Common myeloid progenitor, CD34-positive (primary cell): Measurements from ENCODE around the gene NIT2. TPM values are rescaled to one million over a fixed set of nuclear protein-coding genes. Genes with fewer than 3 reads are reported as not detected.

ENCODE experiments used
- CTCF ChIA-PET: fragments of 350-600 bp; sonication (Branson Sonifier 250); formaldehyde crosslinking; loops from one replicate; lab custom pipeline; 2021; ENCODE audit warnings: antibody characterized with exemption; lab: Charles Lee
- POLR2A ChIA-PET: fragments of 350-600 bp; sonication (Branson Sonifier 250); formaldehyde crosslinking; loops from one replicate; lab custom pipeline; 2021; ENCODE audit warnings: antibody characterized with exemption; lab: Charles Lee
- DNase-seq, 3 donors: peaks; one replicate each; pipeline versions ENCODE4 v3.0.0 to v3.0.0-alpha.2; 2013
- H3K27ac ChIP-seq, 2 experiments: 1 replicate in 1 of 2; 2 replicates in 1 of 2; pipeline ENCODE4 v1.7.0; 2013; ENCODE audit warnings: inconsistent platforms in 2 of 2, low read length in 2 of 2, mild to moderate bottlenecking in 2 of 2, low read depth in 1 of 2, moderate library complexity in 1 of 2; ENCODE audit not compliant: severe bottlenecking in 2 of 2, insufficient read depth in 1 of 2, poor library complexity in 1 of 2
- H3K27me3 ChIP-seq, 5 experiments: replicated peaks in 2 of 5; 1 replicate in 3 of 5; 2 replicates in 2 of 5; pipeline versions ENCODE4 v1.6.1 to v1.7.0; 2013; ENCODE audit warnings: low read length in 4 of 5, mild to moderate bottlenecking in 2 of 5, moderate library complexity in 2 of 5, inconsistent platforms in 1 of 5; ENCODE audit not compliant: insufficient read depth in 5 of 5, control insufficient read depth in 4 of 5
- H3K36me3 ChIP-seq, 4 experiments: 1 replicate in 2 of 4; 2 replicates in 2 of 4; pipeline versions ENCODE4 v1.6.1 to v1.7.0; 2013; ENCODE audit warnings: low read length in 3 of 4, control low read depth in 1 of 4, mild to moderate bottlenecking in 1 of 4; ENCODE audit not compliant: control insufficient read depth in 4 of 4, insufficient read depth in 4 of 4
- H3K4me1 ChIP-seq, 4 experiments: 1 replicate in 3 of 4; 2 replicates in 1 of 4; pipeline versions ENCODE4 v1.6.1 to v1.7.1; 2013; ENCODE audit warnings: low read length in 3 of 4, mild to moderate bottlenecking in 3 of 4, control low read depth in 1 of 4, inconsistent platforms in 1 of 4, moderate library complexity in 1 of 4; ENCODE audit not compliant: control insufficient read depth in 4 of 4, insufficient read depth in 4 of 4; ENCODE audit errors: control extremely low read depth in 1 of 4
- H3K4me3 ChIP-seq, 7 experiments: 1 replicate in 4 of 7; 2 replicates in 3 of 7; pipeline versions ENCODE4 v1.5.1 to v1.7.0; 2013; ENCODE audit warnings: mild to moderate bottlenecking in 7 of 7, low read length in 6 of 7, moderate library complexity in 6 of 7, inconsistent platforms in 2 of 7, low read depth in 2 of 7, control low read depth in 1 of 7; ENCODE audit not compliant: insufficient read depth in 4 of 7, control insufficient read depth in 1 of 7; ENCODE audit errors: extremely low read depth in 1 of 7
- H3K9me3 ChIP-seq, 5 experiments: 1 replicate in 4 of 5; 2 replicates in 1 of 5; pipeline versions ENCODE4 v1.6.1 to v1.7.1; 2013; ENCODE audit warnings: low read length in 4 of 5, mild to moderate bottlenecking in 2 of 5, inconsistent platforms in 1 of 5, low read depth in 1 of 5, moderate library complexity in 1 of 5; ENCODE audit not compliant: control insufficient read depth in 4 of 5, insufficient read depth in 2 of 5; ENCODE audit errors: control extremely low read depth in 1 of 5
- WGBS: methylation state at CpG from one replicate; pipeline ENCODE4 v1.1.5; 2013; ENCODE audit not compliant: insufficient coverage; 5-methylcytosine and 5-hydroxymethylcytosine counted together
- polyA plus RNA-seq: library from polyadenylated mRNA; unstranded; fragments of 120-200 nt; gene quantifications from one replicate; pipeline ENCODE4 v1.2.1, GENCODE V29; 2013

The NIT2 gene, protein sequence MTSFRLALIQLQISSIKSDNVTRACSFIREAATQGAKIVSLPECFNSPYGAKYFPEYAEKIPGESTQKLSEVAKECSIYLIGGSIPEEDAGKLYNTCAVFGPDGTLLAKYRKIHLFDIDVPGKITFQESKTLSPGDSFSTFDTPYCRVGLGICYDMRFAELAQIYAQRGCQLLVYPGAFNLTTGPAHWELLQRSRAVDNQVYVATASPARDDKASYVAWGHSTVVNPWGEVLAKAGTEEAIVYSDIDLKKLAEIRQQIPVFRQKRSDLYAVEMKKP
- polyA plus RNA-seq: 65.7 TPM

- H3K4me3 ChIP-seq: peak within 1 kb of the TSS; percentile 64 to 90 (median 78)
- POLR2A ChIA-PET: interaction anchor here (1.8 kb wide), 1 partner anchor 20 kb away, joined by 10 read pairs; no protein-coding TSS in a partner anchor
- CTCF ChIA-PET: interaction anchor here (0.7 to 2.7 kb wide), 8 partner anchors 9 to 258 kb away, joined by 3 to 11 read pairs (median 4); no protein-coding TSS in a partner anchor
- H3K9me3 ChIP-seq: no peaks in the 10 kb centered on the region
- 0% methylated on average over 74 of the region's 77 CpGs for WGBS
- H3K27ac ChIP-seq: peak within 1 kb of the TSS; percentile 50 to 66
- no peaks in the 10 kb centered on the region for H3K27me3 ChIP-seq
- H3K4me1 ChIP-seq: peaks cover 0 to 24% (median 19%) of the 10 kb centered on the region in 4 experiments
- peak; percentile 85 to 90 (median 87) for DNase-seq
- H3K36me3 ChIP-seq: peaks cover 0 to 19% (median 14%) of the 10 kb centered on the region in 4 experiments
Measured at GRCh38 chr3:100334488-100335351, at the start of gene NIT2. TSS of gene NIT2 (plus strand) at chr3:100334757. CDS start at chr3:100334792, 35 bp downstream.

DNA sequence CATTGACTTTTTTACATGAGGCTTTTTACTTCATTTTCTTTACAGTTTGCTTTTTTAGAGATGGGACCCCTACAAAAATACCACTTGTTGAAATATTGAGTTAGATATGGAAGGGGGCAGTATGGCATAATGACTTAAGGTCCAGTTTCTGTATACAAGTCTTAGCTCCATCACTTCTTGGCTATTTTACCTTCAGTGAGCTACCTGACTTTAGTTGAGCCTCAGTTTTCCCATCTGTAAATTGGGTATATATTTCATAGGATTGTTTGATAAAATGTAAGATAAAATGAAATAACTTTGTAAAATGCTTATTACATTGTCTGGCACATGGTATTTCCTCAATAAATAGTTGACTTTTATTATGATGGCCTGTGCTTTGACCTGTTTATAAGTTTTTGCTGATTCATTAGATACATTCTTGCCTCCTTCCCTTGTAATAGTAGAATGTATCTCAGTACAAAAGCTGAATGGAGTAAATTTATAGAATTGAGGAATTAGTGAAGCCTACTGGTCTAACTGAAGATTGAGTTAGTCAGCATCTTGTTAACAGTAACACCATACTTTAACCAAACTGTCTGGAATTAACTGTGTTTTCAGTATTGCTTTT lies 46.2 kb upstream of the NIT2 start:
- peak in 2 of 3 donors; percentile 4 to 15 for DNase-seq
- H3K27me3 ChIP-seq: no peaks in the 10 kb centered on the region
- H3K36me3 ChIP-seq: peaks cover 5 to 25% (median 11%) of the 10 kb centered on the region in 4 experiments
- no peak overlapping the region for H3K4me3 ChIP-seq
- peaks cover 0 to 21% (median 15%) of the 10 kb centered on the region in 4 experiments for H3K4me1 ChIP-seq
- no peak overlapping the region for H3K27ac ChIP-seq
- ChIA-PET POLR2A (no interaction called here), CTCF (interaction anchor here (1.9 kb wide), 1 partner anchor 32 kb away, joined by 5 read pairs; no protein-coding TSS in a partner anchor)
- H3K9me3 ChIP-seq: no peaks in the 10 kb centered on the region

DNA sequence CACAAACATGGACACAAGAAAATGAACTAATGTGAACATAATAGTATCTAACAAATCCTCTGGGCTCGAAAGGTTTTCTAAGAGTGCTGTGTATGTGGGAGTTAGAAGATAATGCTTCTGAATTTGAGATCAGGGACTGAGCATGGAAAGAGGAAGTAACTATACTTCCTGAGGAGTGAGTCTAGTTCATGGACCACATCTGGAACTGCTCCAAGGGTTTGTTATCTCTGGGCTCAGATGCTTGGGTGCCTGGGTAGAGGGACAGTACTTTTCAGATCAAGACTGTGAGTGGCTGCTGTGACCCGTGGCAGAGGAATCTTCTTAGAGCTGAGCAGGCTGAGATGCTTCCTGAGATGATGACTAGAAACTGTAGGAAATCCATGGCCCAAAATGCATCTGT lies 45.2 kb upstream of the NIT2 start:
- Histone ChIP-seq H3K36me3 (peaks cover 5 to 25% (median 11%) of the 10 kb centered on the region in 4 experiments), H3K27ac (peak overlapping the region in 1 of 2 experiments; percentile 41), H3K9me3 (no peaks in the 10 kb centered on the region), H3K27me3 (no peaks in the 10 kb centered on the region), H3K4me1 (peaks cover 0 to 21% (median 15%) of the 10 kb centered on the region in 4 experiments), H3K4me3 (no peak overlapping the region)
- POLR2A ChIA-PET: no interaction called here
- CTCF ChIA-PET: interaction anchor here (1.9 kb wide), 1 partner anchor 33 kb away, joined by 5 read pairs; no protein-coding TSS in a partner anchor
- DNase-seq: peak; percentile 89 to 96 (median 96)
- 0% methylated on average over 1 of the region's 2 CpGs for WGBS

GRCh38 chr3:100295089-100295488 lies 39.5 kb upstream of the NIT2 start:
- Histone ChIP-seq H3K27me3 (no peaks in the 10 kb centered on the region), H3K9me3 (no peaks in the 10 kb centered on the region), H3K4me1 (peaks cover 0 to 7% (median 3%) of the 10 kb centered on the region in 4 experiments), H3K4me3 (no peak overlapping the region), H3K27ac (no peak overlapping the region), H3K36me3 (peaks cover 9 to 34% (median 18%) of the 10 kb centered on the region in 4 experiments)
- CTCF ChIA-PET: interaction anchor here (1.5 kb wide), 1 partner anchor 12 kb away, joined by 4 read pairs; no protein-coding TSS in a partner anchor
- POLR2A ChIA-PET: no interaction called here
- DNase-seq: no peak
- 100% methylated on average over 1 of the region's 1 CpG for WGBS

DNA sequence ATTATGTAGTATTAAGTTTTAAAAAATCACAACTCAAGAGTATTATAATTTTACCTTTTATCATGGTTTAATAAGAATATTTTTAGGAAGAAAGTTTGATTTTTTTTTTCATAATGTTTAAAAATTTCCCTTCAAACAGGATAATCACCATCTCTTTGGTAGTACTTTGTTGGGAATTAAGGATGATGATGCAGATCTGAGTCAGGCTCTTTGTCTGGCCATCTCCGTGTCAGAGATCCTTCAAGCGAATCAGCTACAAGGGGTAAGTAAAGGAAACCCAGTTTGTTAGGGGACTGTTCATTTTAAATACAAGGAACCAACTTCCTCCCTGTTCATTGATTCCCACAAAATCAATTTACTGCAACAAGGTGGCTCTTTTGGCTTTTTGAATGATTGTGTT lies 36.8 kb upstream of the NIT2 start:
- no CpG with 5 or more reads among the region's 2 CpGs for WGBS
- CTCF ChIA-PET: interaction anchor here (0.6 to 1.5 kb wide), 3 partner anchors 10 to 466 kb away, joined by 3 to 4 read pairs (median 3); no protein-coding TSS in a partner anchor
- peaks cover 9 to 39% (median 18%) of the 10 kb centered on the region in 4 experiments for H3K36me3 ChIP-seq

GRCh38 chr3:100299016-100299415 lies 35.5 kb upstream of the NIT2 start:
- DNase-seq: peak in 1 of 3 donors; percentile 5
- H3K27ac ChIP-seq: no peak overlapping the region
- CTCF ChIA-PET: interaction anchor here (0.6 to 1.5 kb wide), 2 partner anchors 10 to 37 kb away, joined by 3 to 4 read pairs; no protein-coding TSS in a partner anchor
- H3K4me1 ChIP-seq: peaks cover 0 to 1% (median 0%) of the 10 kb centered on the region in 4 experiments
- WGBS: 92% methylated on average over 2 of the region's 4 CpGs
- no peaks in the 10 kb centered on the region for H3K27me3 ChIP-seq
- H3K36me3 ChIP-seq: peaks cover 7 to 39% (median 17%) of the 10 kb centered on the region in 4 experiments
- no peaks in the 10 kb centered on the region for H3K9me3 ChIP-seq
- no peak overlapping the region for H3K4me3 ChIP-seq
- POLR2A ChIA-PET: no interaction called here

More for the DNA sequence above, 36.8 kb upstream of the NIT2 start:
- Histone ChIP-seq H3K4me1 (peaks cover 0 to 1% (median 0%) of the 10 kb centered on the region in 4 experiments), H3K9me3 (no peaks in the 10 kb centered on the region), H3K27ac (no peak overlapping the region), H3K4me3 (no peak overlapping the region), H3K27me3 (no peaks in the 10 kb centered on the region)
- DNase-seq: no peak
- POLR2A ChIA-PET: no interaction called here
